Heart right ventricle (tissue), 16 donors: ENCODE results near the gene DDX1. TPM values are rescaled to one million over a fixed set of nuclear protein-coding genes. Genes with fewer than 3 reads are reported as not detected.

ENCODE experiments used
- ATAC-seq, 8 donors: fragments of 200-7000 bp; cut with Tn5 transposase; one replicate each; pipeline ENCODE4 v1.9.1; 2020; ENCODE audit warnings: mild to moderate bottlenecking in 8 of 8, moderate library complexity in 8 of 8, moderate number of reproducible peaks in 1 of 8
- DNase-seq, 2 donors: peaks; one replicate each; pipeline ENCODE4 v3.0.0-alpha.2; 2020
- H3K27ac ChIP-seq, 10 donors: fragments of 200-600 bp; sonication (generic) in 2 of 10; one replicate each; pipeline versions ENCODE4 v1.5.0 to v1.8.0; 2020 to 2022; ENCODE audit warnings: mild to moderate bottlenecking in 3 of 10
- H3K27me3 ChIP-seq, 7 donors: fragments of 200-600 bp; one replicate each; pipeline ENCODE4 v1.8.0; 2021 to 2022; ENCODE audit warnings: mild to moderate bottlenecking in 2 of 7
- H3K36me3 ChIP-seq, 9 donors: fragments of 200-600 bp; sonication (generic) in 1 of 9; one replicate each; pipeline versions ENCODE4 v1.5.0 to v1.8.0; 2020 to 2022; ENCODE audit warnings: mild to moderate bottlenecking in 2 of 9
- H3K4me1 ChIP-seq, 9 donors: fragments of 200-600 bp; sonication (generic) in 1 of 9; one replicate each; pipeline versions ENCODE4 v1.5.0 to v1.8.0; 2020 to 2022; ENCODE audit warnings: mild to moderate bottlenecking in 4 of 9
- H3K4me3 ChIP-seq, 10 donors: fragments of 200-600 bp; sonication (generic) in 2 of 10; one replicate each; pipeline versions ENCODE4 v1.5.0 to v1.8.0; 2020 to 2022; ENCODE audit warnings: mild to moderate bottlenecking in 7 of 10, moderate library complexity in 2 of 10
- H3K9me3 ChIP-seq, 11 donors: fragments of 200-600 bp in 10 of 11; sonication (generic) in 2 of 11; one replicate each; pipeline versions ENCODE4 v1.5.0 to v1.8.0; 2013 to 2022; ENCODE audit warnings: mild to moderate bottlenecking in 2 of 11, control low read depth in 1 of 11, moderate library complexity in 1 of 11
- WGBS, 2 donors: extraction: QIAGEN DNeasy Blood & Tissue Kit; methylation state at CpG; one replicate each; pipeline ENCODE4 v1.1.7; 2013; ENCODE audit warnings: inconsistent platforms in 1 of 2; 5-methylcytosine and 5-hydroxymethylcytosine counted together
- intact Hi-C, 10 donors: fragments of 100-400 bp; cut with DNase I; formaldehyde crosslinking; loops; one replicate each; pipeline versions ENCODE4 v1.11.1 to v1.14.2; 2022
- polyA plus RNA-seq, 2 donors: library from polyadenylated mRNA; stranded (reverse); fragments of 200-250 nt; gene quantifications; one replicate each; pipeline ENCODE4 v1.2.3, GENCODE V29; 2013
- total RNA-seq, 10 donors: library from RNA; stranded (reverse); fragmentation: NEBNext Ultra II Directional in 3 of 10; extraction: Animal tissue kit (Norgen Biotek cat#: 25700) in 3 of 10; gene quantifications; one replicate each; pipeline versions ENCODE4 v1.2.1 to v1.2.4, GENCODE V29; 2021 to 2023
- TF ChIP-seq, protein P1 (sequence below), 9 donors: fragments of 200-600 bp; sonication (generic) in 2 of 9; IDR thresholded peaks; one replicate each; pipeline versions ENCODE4 v1.5.0 to v1.8.0; 2021 to 2022; ENCODE audit warnings: antibody characterized with exemption in 9 of 9, mild to moderate bottlenecking in 5 of 9, moderate library complexity in 1 of 9
- donor health status: Arrhythmogenic right ventricular cardiomyopathy.
- donor health status: ischemic (EF 13 %, LVEDD 7.1; RV severe dilation, severe dysfunction).
- donor health status: healthy with polysubstance abuse.
- donor health status: DM: no; HTN: yes; CAD: no.
- donor health status: DM: no; HTN: no; CAD: no.
- donor health status: ischemic (EF 25% LVEDD 6.9; RV normal size, moderate dysfunction).
- donor health status: ischemic (EF 25% LVEDD 5.7; RV mildly dilated, moderate dysfunction).
- donor health status: healthy.
- donor health status: DM: yes; HTN: yes; CAD: no.
- donor health status: Ischemic cardiomyopathy.
- donor health status: ischemic (EF 35%, LVEDD 5.7; RV mildly dilated, moderate dysfunction).
- donor health status: nonischemic (EF 11% LVEDD 7.7; RV severe dilation, severe dysfunction).
- donor health status: DM: yes; HTN: yes; CAD: no.
- donor health status: PGD.
- donor health status: ischemic (EF 29% LVEDD 5.4; RV normal size, mild dysfunction).
- donor health status: nonischemic (EF 23%, LVEDD 6.1; RV moderate dilation, normal function).

DDX1 gene
- total and polyA plus RNA-seq, 12 donors, result 80.1 to 183 (median 157) TPM

DNA sequence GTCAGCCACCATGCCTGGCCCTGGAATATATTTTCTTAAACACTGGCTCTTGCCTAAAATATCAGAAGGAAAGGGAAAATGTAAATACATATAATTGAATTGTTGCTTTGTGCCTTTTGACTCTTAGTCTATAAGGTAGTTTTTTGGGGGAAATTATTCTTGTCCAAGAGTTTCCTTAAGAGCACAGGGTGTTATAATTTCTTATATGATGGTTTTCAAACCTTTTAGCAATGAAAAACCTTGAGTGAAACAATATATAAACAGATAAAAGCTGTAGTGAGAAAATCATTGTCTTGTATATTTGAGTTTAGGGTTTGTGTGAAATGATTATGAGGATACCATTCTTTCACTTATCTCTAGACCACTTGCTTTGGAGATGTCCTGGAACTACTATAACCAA lies 40.2 kb downstream of the DDX1 start:
- Histone ChIP-seq H3K27me3 (no peaks in the 10 kb centered on the region), H3K9me3 (no peaks in the 10 kb centered on the region), H3K4me1 (peaks cover 0 to 40% (median 13%) of the 10 kb centered on the region in 9 donors), H3K27ac (no peak overlapping the region), H3K4me3 (no peak overlapping the region), H3K36me3 (peaks cover 0 to 99% (median 55%) of the 10 kb centered on the region in 9 donors)
- ATAC-seq (no peak), DNase-seq (no peak)
- TF ChIP-seq, protein P1, sequence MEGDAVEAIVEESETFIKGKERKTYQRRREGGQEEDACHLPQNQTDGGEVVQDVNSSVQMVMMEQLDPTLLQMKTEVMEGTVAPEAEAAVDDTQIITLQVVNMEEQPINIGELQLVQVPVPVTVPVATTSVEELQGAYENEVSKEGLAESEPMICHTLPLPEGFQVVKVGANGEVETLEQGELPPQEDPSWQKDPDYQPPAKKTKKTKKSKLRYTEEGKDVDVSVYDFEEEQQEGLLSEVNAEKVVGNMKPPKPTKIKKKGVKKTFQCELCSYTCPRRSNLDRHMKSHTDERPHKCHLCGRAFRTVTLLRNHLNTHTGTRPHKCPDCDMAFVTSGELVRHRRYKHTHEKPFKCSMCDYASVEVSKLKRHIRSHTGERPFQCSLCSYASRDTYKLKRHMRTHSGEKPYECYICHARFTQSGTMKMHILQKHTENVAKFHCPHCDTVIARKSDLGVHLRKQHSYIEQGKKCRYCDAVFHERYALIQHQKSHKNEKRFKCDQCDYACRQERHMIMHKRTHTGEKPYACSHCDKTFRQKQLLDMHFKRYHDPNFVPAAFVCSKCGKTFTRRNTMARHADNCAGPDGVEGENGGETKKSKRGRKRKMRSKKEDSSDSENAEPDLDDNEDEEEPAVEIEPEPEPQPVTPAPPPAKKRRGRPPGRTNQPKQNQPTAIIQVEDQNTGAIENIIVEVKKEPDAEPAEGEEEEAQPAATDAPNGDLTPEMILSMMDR (IDR thresholded peaks at IDR 0.05), result no peak
- intact Hi-C loops, result loop anchor here in 7 of 10 donors (5.0 to 10.0 kb wide), 8 partner anchors 113 to 1123 kb away; no protein-coding TSS in a partner anchor

DNA sequence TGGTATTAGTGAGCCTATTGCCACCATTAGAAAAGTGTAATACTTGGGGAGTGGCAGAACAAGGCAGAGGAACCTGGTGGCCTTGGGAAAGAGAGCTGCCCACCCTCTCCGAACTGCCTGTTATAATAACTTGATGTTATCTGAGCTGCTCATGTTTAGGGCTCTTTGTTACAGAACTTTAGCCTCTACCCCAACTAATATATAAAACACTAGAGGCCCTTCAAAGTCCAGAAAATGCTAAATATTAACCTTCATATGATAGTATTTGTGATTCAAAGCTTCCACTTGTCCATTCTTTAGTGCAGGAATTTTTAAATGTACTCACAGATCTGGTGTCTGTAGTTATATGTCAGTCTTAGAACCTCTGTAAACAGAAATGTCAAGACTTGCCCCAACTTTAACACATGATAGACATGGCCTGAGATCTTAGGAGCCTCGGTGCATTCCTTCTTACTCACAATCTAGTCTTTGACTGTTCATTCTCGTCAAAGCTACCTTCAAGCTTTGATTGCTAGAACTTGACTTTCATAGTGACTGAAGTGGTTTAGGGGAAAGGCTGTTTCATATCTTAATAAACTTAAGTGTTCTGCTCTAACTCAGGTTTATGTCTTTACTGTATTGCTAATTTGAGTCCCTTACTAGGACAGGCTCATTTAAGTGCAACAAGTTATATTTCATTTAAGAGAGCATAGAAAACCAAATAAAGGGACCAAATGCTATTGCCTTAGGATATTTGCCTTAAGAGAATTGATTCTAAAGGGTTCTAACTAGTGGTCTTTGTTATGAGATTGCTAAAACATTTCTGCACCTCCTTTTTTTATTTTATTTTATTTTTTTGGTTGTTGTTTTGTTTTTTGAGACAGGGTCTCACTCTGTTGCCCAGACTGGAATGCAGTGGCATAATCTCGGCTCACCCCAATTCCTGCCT lies 41.6 kb downstream of the DDX1 start:
- TF ChIP-seq, protein P1 (IDR thresholded peaks at IDR 0.05), result no peak
- WGBS, 2 donors, result 74 to 82% methylated on average over 4 of the region's 4 CpGs
- ATAC-seq (no peak), DNase-seq (no peak)
- no peaks in the 10 kb centered on the region for H3K9me3 ChIP-seq
- H3K4me1 ChIP-seq, result peaks cover 6 to 55% (median 20%) of the 10 kb centered on the region in 9 donors
- intact Hi-C loops, result loop anchor here in 7 of 10 donors (5.0 to 10.0 kb wide), 8 partner anchors 111 to 1121 kb away; no protein-coding TSS in a partner anchor
- H3K36me3 ChIP-seq, result peaks cover 0 to 85% (median 46%) of the 10 kb centered on the region in 9 donors
- no peak overlapping the region for H3K27ac ChIP-seq
- no peak overlapping the region for H3K4me3 ChIP-seq
- H3K27me3 ChIP-seq, result no peaks in the 10 kb centered on the region

GRCh38 chr2:15633971-15634346 lies 42.3 kb downstream of the DDX1 start:
- no peak overlapping the region for H3K27ac ChIP-seq

GRCh38 chr2:15634846-15635490 lies 43.3 kb downstream of the DDX1 start:
- no peak for ATAC-seq
- Histone ChIP-seq H3K36me3 (peaks cover 0 to 69% (median 32%) of the 10 kb centered on the region in 9 donors), H3K27ac (no peak overlapping the region), H3K4me3 (no peak overlapping the region), H3K9me3 (no peaks in the 10 kb centered on the region), H3K27me3 (no peaks in the 10 kb centered on the region), H3K4me1 (peaks cover 6 to 66% (median 33%) of the 10 kb centered on the region in 9 donors)
- TF ChIP-seq, protein P1 (IDR thresholded peaks at IDR 0.05), result no peak
- DNase-seq, result no peak
- intact Hi-C loops, result loop anchor here (5.0 to 10.0 kb wide), 16 partner anchors 110 to 1122 kb away; partner anchors contain the start of gene MYCN (in 2 of the 10)
- 29 to 37% methylated on average over 1 of the region's 1 CpG for WGBS, 2 donors

More at GRCh38 chr2:15633971-15634346, 42.3 kb downstream of the DDX1 start:
- no peak overlapping the region for H3K4me3 ChIP-seq
- no peaks in the 10 kb centered on the region for H3K9me3 ChIP-seq
- intact Hi-C loops, result loop anchor here in 7 of 10 donors (5.0 to 10.0 kb wide), 8 partner anchors 111 to 1121 kb away; no protein-coding TSS in a partner anchor
- WGBS, 2 donors, result 75 to 77% methylated on average over 3 of the region's 3 CpGs
- ATAC-seq (no peak), DNase-seq (no peak)
- H3K27me3 ChIP-seq, result no peaks in the 10 kb centered on the region
- H3K4me1 ChIP-seq, result peaks cover 6 to 61% (median 25%) of the 10 kb centered on the region in 9 donors
- H3K36me3 ChIP-seq, result peaks cover 0 to 79% (median 41%) of the 10 kb centered on the region in 9 donors
- TF ChIP-seq, protein P1 (IDR thresholded peaks at IDR 0.05), result no peak
